ENCODE data around the gene PLK2.
A peak's percentile ranks its signal among the peaks of the same experiment; 100 is the strongest.

PLK2 gene

DNA sequence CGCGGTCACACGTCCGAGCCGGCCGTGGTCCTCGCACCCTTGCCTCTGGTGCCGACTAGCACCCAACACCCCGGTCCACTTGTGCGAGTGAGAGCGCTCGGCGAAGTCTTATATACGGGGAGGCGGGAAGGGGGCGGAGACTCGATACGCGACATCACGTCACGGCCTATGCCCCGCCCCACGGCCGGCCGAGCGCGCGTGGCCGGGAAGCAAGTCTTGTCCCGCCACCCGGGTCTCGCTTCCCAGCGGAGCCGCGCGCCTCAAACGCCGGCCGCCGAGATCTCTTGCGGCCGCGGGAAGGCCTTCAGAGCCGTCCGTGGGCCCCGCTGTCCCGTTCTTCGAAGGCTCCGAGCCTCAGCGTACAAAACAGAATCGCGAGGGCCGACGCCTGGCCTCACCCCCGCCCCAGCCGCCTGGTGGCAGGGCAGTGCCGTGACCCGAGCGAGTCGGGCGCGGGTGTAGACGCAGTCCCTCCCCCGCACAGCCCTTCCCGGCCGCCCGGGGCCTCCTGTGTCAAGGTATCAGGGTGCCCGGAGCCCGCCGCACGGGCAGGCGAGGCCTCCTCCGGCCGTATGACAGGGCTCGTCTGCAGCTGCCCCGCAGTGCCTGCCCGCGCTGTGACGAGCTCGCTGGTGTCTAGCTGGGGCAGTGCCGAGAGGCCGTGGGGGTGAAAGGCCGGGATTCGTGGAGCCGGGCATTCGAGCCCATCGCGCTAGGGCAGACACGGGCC lies at the start of gene PLK2:
Gene PLK2, minus strand, starts transcription at position 85 of the 730 bp plus-strand sequence. CDS start 127 bp downstream, outside the sequence.
- peak; percentile 92 for DNase-seq

DNA sequence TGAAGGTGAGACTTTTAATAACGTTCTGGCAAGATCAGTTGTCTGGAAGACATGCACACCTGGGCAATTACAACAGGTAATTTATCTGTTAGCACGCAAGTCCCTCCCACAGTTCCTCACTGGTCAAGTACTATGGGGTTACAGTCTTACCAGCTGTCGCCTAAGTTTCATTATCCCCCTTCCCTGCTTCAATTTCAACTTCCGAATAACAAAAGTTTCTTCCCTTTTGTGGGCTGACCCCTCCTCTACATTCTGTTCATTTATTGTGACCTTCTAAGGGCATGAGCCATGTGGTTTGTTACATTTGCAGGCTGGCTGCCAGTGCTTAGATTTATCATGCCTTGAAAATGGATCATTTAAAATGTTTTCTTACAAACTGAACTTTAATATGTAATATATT lies 47.8 kb upstream of the PLK2 start:
- DNase-seq, result no peak

DNA sequence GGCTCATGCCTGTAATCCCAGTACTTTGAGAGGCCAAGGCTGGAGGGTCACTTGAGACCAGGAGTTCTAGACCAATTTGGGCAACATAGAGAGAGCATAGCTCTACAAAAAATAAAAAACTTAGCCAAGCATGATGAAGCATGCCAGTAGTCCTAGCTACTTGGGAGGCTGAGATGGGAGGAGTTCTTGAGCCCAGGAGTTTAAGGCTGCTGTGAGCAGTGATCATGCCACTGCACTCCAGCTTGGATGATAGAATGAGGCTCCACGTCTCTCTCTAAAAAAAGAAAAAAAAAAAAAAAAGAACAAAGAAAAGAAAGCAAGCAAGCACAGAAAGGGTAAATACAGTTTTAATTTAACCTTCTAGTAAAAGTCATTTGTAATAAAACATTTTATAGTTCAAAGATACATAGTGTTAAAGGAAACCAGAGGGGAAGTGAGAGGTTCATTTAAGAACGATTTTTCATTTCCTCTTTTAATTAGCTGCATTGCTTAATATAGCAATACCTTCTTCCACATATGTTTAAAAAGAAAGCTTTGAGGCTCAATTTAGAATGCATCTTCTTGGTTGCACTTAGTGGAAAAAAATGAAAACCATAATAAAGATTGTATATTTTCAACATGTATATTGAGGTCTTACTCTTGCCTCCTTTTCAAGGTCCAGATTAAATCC lies 46.2 kb upstream of the PLK2 start:
- DNase-seq, result no peak

DNA sequence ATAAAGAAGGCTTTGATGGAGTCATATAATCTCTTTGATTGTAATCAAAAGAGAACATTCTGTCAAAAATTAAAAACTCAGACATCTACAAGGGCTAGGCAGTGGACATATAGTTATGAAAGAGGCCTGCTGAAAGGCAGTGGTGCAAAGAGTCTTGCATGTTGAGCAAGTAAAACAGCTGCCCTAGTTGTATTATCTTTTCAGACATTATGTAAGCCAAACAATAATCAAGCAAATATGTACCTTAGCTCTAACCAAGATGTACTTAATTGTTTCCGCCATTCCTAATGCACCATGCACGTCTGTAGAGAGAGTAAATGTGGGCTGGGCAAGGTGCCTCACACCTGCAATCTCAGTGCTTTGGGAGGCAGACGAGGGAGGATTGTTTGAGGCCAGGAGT lies 45.6 kb upstream of the PLK2 start:
- no peak for DNase-seq

DNA sequence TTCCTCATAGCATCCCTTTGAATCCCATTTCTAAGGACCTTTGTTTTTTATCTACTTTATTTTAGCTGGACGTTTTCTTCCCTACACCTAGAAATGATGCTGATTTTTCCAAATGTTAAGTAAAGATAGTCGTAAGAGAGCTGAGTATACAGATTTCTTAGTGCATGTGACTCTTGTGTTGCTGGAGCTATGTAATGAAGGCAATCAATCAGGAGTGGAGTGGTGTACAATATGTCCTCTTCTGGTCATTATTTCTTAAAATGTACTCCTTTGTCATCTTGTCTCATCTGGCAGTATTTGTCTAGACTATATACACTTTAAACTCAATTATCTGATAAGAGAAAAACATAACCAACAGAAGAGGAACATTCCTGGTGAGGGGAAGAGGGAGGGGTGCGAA lies 44.9 kb upstream of the PLK2 start:
- DNase-seq, result no peak

DNA sequence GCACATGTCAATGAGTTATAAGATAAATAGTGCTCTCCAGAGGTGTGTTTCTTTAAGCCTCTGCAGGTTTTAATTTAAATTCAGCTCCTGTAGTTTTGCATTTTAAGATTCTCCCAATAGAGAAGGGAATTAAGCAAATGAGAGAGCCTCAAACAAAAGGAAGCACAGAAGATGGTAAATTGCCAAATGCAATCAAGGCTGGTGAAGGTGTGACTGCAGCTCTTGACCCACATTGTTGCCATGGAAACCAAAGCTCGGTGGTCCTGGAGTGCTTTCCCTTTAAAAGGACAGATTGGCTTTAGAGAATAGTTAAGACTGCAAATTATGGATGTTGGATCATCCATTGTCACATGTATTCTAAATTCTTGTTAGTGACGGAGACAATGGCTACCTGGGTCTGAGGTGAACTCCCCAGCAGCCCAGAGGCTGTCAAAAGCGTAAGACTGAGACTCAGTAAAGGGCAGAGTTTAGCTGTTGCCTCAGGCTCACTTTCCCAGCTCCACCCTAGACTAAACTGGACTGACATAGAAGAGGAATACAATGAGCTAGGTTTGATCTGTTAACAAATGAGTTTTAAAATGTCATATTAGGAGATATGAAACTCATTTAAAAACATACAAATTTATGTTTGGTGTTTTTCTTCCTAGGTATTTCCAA lies 43.6 kb upstream of the PLK2 start:
- DNase-seq, result no peak

DNA sequence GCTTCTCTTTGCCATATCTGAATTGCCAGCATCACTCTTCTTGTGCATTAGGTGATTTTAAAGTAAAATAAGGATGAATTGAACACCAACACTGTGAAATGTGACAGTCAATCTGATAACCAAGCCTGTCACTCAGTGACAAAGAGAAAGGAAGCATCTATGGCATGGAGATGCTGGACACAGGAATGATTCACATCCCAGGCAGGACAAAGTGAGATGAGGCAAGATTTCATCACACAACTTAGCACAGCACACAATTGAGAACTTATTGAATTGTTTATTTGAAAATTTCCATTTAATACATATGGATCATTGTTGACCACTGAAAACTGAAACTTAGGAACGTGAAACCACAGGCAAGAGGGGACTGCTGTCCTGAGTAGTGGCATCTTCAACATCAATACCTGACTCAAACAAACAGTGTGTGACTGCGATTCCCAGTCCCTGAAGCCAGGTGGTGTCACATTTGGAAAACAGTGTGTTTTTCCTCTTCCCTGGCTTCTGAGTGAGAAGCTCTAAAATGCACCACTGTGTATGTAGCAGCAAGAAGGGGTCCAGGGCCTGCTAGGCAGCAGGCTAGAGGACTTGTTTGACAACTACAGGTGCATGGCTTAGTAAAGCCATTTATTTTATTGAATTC lies 42.0 kb upstream of the PLK2 start:
- no peak for DNase-seq

DNA sequence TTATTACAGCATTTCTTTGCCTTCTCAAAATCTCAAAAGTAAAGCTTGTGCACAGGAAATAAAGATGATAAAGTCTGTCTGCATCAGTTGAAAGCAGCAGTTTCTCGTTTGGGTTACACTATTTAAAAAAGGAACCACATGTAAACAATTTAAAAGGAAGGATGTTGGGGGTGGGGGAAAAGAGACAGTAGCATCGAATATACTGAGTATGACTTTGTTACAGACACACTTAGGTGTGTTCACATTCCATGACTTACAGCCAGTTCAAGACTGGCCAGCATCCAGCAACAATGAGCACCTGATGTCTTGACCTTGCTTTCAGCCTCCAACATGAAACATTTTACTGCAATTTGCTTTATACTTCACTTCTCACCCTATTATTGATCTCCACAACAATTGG lies 40.1 kb upstream of the PLK2 start:
- DNase-seq, result no peak

DNA sequence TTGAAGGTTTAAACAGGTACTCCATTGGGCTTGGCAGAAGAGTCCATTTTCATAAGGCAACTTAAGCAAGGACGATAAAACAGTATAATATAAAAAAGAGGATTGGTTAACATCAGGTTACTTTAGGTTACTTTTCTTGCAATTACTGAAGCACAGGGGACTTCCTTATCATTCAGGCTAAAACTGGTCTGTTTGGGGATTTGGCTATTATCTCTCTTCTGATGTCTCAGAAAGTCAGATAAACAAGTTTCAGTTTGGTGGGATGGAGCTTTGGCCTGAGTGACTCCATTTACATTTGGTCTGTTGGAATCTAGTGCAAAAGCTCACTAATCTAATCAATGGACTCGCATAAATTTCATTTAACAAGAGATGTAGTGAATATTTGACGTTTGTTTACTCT lies 39.3 kb upstream of the PLK2 start:
- no peak for DNase-seq

DNA sequence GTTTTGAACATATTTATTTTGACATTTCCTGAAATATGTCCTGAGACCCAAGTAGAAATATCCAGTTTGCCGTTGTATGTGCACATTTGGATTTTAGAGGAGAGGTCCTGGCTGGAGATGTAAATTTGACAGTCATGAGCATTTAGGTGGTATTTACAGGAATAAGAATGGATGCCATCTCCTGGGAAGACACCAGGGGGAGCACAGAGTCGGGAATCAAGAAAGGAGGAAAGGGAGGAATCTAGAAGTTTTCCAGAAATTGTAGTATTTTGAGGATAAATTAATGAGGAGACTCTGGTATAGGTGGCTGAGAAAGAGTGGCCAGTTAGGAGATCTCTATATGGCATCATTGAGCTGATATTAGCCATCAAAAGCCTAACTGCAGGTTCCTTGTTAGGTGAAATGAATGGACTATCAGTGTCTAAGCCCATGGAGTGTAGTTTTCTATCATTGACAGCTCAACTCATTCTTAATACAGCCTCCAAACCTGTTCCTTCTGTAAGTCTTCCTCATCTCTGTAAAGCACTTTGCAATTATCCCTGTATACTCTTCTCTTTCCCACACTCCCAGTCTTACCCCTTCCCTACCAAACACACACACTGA lies 38.6 kb upstream of the PLK2 start:
- DNase-seq, result no peak

DNA sequence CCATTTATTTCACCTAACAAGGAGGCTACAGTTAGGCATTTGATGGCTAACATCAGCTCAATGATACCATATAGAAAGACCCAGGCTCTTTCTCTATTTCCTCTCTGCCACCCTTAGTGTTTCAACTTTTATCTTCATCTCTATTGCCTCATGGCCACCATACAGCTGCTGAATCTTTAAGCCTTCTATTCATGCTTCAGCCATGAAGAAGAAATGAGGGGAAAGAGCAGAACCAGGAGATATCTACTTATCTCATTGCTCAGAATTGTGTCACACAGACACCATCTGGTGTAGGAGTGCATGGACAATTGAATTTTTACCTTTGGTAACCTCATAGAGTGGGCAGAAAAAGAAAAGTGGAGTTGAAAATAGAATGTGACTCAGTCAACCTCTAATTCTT lies 38.0 kb upstream of the PLK2 start:
- DNase-seq, result no peak

DNA sequence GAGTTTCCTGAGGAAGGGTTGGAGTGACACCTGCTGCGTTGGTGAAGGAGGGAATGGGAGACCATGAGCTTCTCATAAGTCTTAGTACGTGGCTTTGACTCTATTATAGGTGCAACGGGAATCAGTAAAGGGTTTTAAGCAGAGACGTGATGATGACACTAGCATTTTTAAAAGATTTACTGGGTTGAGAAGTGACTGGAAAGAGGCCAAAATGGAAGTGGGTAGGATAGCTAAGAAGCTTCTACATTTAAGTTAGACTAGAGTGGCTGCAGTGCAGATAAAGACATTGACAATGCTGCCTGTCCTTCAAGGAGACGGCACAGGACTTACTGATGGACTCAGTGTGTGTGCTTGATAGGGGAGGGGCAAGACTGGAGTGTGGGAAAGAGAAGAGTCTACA lies 37.5 kb upstream of the PLK2 start:
- DNase-seq, result no peak

DNA sequence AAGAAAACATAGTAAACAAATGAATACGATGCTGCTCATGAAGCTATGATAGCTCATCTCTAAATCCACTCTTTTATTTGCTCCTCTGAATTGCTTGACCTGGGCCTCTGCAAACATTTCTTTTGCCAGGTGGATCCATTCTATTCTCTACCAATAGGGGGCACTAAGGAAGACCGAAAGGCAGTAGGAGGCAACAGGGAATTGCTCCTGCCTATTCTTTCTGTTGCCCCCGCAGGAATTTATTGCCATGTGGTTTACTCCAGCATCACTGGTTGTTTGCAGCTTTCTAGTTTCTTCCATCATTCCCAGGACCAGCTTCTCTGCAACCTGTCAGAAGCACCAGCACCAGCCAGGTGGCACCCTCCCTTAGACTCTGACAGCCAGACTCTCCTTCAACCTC lies 36.6 kb upstream of the PLK2 start:
- DNase-seq, result no peak

DNA sequence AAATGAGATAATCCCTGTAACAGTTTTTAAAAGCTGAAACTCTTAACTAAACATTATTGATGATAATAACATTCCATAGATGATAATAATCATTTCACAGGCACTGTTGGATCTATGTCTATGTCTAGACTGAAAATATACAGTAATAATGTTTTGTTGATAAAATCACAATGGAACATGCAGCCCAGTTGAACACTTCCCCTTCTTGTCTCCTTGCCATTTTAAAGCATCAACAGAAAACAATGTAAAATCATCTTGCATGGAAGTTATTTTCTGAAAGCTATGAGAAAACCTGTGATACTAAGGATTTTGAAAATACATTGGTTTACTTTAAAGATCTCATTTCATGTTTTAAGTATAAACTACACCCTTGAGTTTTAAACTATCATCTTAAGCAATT lies 33.3 kb upstream of the PLK2 start:
- no peak for DNase-seq

DNA sequence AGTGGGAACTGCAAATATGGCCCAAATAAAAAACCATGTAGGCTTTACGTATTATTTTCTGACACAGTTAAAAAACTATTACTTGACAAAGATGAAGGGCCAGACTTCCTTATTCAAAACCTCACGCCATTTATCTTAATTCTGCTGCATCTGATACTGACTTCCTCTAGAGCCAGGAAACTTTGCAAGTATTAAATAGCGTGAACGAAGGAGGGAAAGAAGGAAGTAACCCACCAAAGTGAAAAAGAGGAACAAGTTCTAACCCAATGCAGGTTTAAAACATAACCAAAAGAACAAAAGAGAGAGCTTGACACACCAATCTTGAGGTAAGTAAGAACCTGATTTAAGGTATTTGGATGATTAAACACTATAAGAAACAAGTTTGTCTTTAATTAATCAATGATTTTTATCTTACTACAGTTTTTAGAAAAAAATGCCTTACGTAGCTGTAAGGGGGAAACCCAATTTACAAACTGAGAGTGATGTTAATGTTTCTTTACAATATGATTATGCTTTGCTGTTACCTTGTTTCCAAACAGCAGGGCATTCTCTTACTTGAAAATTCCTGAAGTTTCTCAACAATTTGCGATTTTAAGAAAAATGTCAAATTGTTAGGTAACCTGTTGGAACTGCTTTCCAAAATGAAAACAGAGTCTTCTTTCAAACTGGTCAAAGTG lies 31.5 kb upstream of the PLK2 start, which contains the start of gene GAPT:
Gene GAPT, plus strand, starts transcription at position 220 of the 677 bp plus-strand sequence. CDS start 3,102 bp downstream, outside the sequence.
- DNase-seq, result peak; percentile 21

DNA sequence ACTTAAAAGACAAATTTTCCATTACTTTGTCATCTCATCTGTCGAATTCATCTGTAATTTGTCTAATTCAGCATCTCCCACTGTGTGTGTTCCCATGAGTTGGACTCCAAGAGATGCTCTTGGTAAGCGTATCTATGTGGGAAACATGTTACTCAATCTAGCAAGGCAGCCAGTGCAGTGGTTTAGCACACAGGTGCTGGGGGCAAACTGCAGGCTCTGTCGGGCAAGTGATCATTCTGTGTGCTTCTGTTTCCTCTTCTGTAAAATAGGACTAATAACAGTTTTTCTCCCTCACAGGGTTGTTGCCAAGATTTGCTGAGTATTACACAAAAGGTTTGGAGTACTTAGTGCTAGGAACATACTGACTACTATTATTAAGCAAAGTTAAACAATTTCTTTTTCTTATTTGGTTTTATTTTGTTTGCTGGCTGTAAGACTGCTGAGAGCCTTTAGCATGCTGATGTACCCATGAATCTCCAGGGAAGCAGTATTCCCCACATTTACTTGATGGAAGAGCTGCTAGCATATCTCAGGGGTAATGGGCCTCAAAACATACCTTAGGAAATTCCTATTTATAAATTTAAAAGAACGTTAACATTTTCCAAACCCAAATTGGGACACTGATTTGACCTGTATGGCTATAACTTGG lies 30.6 kb upstream of the PLK2 start:
- DNase-seq, result no peak

DNA sequence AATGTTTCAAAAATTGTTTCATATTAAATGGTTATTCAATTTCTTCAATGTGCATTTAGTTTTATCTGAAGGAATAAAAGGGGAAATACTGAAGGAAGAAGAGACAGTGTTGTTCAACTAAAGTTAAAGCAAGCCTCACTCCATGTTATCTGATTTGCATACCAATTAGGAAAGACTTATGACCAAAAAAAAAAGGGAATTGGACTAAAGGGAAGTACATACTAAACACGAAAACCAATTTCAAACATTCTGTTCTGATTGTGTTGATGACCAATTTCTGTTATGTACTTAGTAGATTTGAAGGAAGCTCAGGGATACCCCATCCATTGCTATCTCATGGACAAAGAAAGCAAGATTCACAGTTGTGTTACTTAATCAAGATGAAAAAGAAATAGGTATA lies 26.4 kb upstream of the PLK2 start:
- no peak for DNase-seq

DNA sequence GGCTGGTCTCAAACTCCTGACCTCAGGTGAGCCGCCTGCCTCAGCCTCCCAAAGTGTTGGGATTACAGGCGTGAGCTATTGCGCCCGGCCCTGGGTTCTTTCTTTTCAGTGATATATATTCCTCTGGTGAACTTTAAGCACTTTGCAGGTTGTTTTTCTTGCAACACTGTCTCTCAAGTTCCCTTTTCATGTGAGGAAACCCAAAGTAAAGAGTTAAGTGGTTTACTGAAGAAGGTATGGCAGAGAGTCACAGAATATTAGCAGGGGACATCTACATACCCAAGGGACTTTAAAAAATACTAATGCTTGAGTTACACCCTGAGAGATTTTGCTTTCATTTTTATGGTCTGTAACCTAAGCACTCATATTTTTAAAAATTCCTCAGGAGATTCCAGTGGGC lies 24.6 kb upstream of the PLK2 start:
- DNase-seq, result no peak

DNA sequence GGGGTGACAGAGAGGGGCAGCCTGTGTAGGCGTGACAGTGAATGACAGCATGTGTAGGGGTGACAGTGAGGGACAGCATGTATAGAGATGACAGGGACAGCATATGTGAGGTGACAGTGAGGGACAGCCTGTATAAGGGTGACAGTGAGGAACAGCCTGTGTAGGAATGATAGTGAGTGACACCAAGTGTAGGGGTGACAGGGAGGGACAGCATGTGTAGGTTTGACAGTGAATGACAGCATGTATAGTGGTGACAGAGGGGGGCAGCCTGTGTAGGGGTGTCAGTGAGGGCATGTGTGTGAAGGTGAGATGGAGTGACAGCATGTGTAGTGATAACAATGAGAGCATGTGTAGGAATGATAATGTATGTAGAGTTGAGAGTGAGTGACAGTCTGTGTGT lies 22.6 kb upstream of the PLK2 start:
- no peak for DNase-seq

DNA sequence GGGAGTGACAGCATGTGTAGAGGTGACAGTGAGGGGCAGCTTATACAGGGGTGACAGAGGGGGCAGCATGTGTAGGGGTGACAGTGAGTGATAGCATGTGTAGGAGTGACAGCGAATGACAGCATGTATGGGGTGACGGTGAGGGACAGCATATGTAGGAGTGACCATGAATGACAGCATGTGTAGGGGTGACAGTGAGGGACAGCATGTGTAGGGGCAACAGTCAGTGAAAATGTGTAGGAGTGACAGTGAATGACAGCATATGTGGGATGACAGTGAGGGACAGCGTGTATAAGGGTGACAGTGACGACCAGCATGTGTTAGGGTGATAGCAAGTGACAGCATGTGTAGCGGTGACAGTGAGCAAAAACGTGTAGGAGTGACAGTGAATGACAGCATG lies 21.9 kb upstream of the PLK2 start:
- DNase-seq, result no peak

DNA sequence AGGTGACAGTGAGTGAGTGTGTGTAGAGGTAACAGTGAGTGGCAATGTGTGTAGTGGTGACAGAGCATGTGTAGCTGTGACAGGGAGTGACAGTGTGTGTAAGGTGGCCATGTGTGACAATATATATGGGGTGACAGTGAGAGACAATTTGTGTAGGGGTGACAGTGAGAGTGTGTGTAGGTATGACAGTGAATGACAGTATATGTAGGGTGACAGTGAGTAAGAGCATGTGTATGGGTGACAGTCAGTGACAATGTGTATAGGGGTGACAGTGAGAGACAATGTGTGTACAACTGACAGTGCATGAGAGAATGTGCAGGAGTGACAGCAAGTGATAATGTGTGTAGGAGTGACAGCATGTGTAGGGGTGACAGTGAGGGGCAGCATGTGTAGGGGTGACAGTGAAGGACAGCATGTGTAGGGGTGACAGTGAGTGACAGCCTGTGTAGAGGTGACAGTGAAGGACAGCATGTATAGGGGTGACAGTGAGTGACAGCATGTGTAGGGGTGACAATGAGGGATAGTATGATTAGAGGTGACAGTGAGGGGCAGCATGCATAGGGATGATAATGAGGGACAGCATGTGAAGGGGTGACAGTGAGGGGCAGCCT lies 21.3 kb upstream of the PLK2 start:
- DNase-seq, result no peak
